Kidney (tissue), 14 donors: ENCODE measurements around the gene WNT5A. TPM values are rescaled to one million over a fixed set of nuclear protein-coding genes. Genes with fewer than 3 reads are reported as not detected.
A peak's percentile ranks its signal among the peaks of the same experiment; 100 is the strongest.

Experiments
- DNase-seq, 5 donors: peaks; one replicate each; pipeline ENCODE4 v3.0.0-alpha.2; 2013 to 2020
- FAIRE-seq: peaks from 2 replicates; lab custom pipeline; 2012; peaks lifted over from hg19 to GRCh38; lab: Jason Lieb, UNC
- H3K27ac ChIP-seq, 2 donors: one replicate each; pipeline ENCODE4 v1.7.0; 2013; ENCODE audit warnings: low read depth in 2 of 2, low read length in 2 of 2, inconsistent platforms in 1 of 2
- H3K27me3 ChIP-seq: one replicate; pipeline ENCODE4 v1.7.1; 2013; ENCODE audit warnings: low read length, inconsistent platforms; ENCODE audit not compliant: control insufficient read depth, insufficient read depth
- H3K36me3 ChIP-seq, 3 donors: one replicate each; pipeline versions ENCODE4 v1.7.0 to v1.7.1; 2013; ENCODE audit warnings: low read length in 3 of 3, control low read depth in 1 of 3, inconsistent platforms in 1 of 3; ENCODE audit not compliant: insufficient read depth in 3 of 3, control insufficient read depth in 2 of 3
- H3K4me1 ChIP-seq, 3 donors: one replicate each; pipeline versions ENCODE4 v1.7.0 to v1.7.1; 2013; ENCODE audit warnings: low read length in 3 of 3, inconsistent platforms in 1 of 3, low read depth in 1 of 3; ENCODE audit not compliant: control insufficient read depth in 2 of 3, insufficient read depth in 2 of 3
- H3K4me3 ChIP-seq, 3 donors: one replicate each; pipeline versions ENCODE4 v1.7.0 to v1.8.1; 2013; ENCODE audit warnings: low read length in 3 of 3, control low read depth in 1 of 3, inconsistent platforms in 1 of 3
- H3K9ac ChIP-seq, 3 donors: one replicate each; pipeline versions ENCODE4 v1.7.0 to v1.7.1; 2013; ENCODE audit warnings: low read length in 3 of 3, control low read depth in 1 of 3, inconsistent platforms in 1 of 3
- H3K9me3 ChIP-seq, 3 donors: one replicate each; pipeline versions ENCODE4 v1.7.0 to v1.7.1; 2013; ENCODE audit warnings: low read length in 3 of 3, control low read depth in 1 of 3, inconsistent platforms in 1 of 3; ENCODE audit not compliant: control insufficient read depth in 2 of 3, insufficient read depth in 1 of 3
- intact Hi-C: fragments of 100-400 bp; cut with DNase I; formaldehyde crosslinking; loops from one replicate; pipeline ENCODE4 v1.11.1; 2022
- polyA plus RNA-seq: library from polyadenylated mRNA; stranded (reverse); fragments of 350-450 nt; fragmentation: Illumina TruSeq; extraction: RNeasy Lipid Tissue Mini Kit (QIAGEN cat#74804); gene quantifications from one replicate; pipeline ENCODE4 v1.2.3, GENCODE V29; 2014; ENCODE audit warnings: low read depth, low replicate concordance; ENCODE audit not compliant: insufficient read depth
- total RNA-seq: library from RNA; stranded (reverse); fragmentation: NEBNext Ultra II Directional; extraction: Animal tissue kit (Norgen Biotek cat#: 25700); gene quantifications from one replicate; pipeline ENCODE4 v1.2.1, GENCODE V29; 2021
- TF ChIP-seq, protein P1 (sequence below): IDR thresholded peaks from 3 replicates; pipeline ENCODE4 v1.5.1; 2012; ENCODE audit warnings: mild to moderate bottlenecking, moderate library complexity, borderline replicate concordance; ENCODE audit not compliant: insufficient read depth; ENCODE audit errors: extremely low read depth
- donor health status: control.
- donor health status: control.
- donor health status: control.
- donor health status: control.
- donor health status: control.
- donor health status: DM: yes; HTN: yes; CAD: no.
- donor health status: Normal renal cell carcinoma (clear cell type).

WNT5A gene
- total and polyA plus RNA-seq, 2 donors from 2014 or later = 0.67 to 9.9 TPM

GRCh38 chr3:55521738-55522421 is 34.8 kb upstream of the WNT5A start:
- no peak overlapping the region for H3K27ac ChIP-seq
- intact Hi-C loops = no loop called here
- no peaks in the 10 kb centered on the region for H3K27me3 ChIP-seq
- FAIRE-seq (no peak), DNase-seq (peak in 1 of 5 donors; percentile 68)
- no peak overlapping the region for H3K4me3 ChIP-seq
- H3K9me3 ChIP-seq = no peaks in the 10 kb centered on the region
- H3K9ac ChIP-seq = no peak overlapping the region
- no peaks in the 10 kb centered on the region for H3K36me3 ChIP-seq
- peaks cover 0 to 9% (median 4%) of the 10 kb centered on the region in 3 donors for H3K4me1 ChIP-seq
- TF ChIP-seq, protein P1, sequence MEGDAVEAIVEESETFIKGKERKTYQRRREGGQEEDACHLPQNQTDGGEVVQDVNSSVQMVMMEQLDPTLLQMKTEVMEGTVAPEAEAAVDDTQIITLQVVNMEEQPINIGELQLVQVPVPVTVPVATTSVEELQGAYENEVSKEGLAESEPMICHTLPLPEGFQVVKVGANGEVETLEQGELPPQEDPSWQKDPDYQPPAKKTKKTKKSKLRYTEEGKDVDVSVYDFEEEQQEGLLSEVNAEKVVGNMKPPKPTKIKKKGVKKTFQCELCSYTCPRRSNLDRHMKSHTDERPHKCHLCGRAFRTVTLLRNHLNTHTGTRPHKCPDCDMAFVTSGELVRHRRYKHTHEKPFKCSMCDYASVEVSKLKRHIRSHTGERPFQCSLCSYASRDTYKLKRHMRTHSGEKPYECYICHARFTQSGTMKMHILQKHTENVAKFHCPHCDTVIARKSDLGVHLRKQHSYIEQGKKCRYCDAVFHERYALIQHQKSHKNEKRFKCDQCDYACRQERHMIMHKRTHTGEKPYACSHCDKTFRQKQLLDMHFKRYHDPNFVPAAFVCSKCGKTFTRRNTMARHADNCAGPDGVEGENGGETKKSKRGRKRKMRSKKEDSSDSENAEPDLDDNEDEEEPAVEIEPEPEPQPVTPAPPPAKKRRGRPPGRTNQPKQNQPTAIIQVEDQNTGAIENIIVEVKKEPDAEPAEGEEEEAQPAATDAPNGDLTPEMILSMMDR = no peak

GRCh38 chr3:55521064-55521737 is 34.1 kb upstream of the WNT5A start:
- DNase-seq (no peak), FAIRE-seq (no peak)
- H3K9ac ChIP-seq = no peak overlapping the region
- H3K36me3 ChIP-seq = no peaks in the 10 kb centered on the region
- TF ChIP-seq, protein P1 = no peak
- H3K4me3 ChIP-seq = no peak overlapping the region
- intact Hi-C loops = no loop called here
- H3K4me1 ChIP-seq = peaks cover 0 to 9% (median 4%) of the 10 kb centered on the region in 3 donors
- no peak overlapping the region for H3K27ac ChIP-seq
- no peaks in the 10 kb centered on the region for H3K9me3 ChIP-seq
- H3K27me3 ChIP-seq = no peaks in the 10 kb centered on the region

DNA sequence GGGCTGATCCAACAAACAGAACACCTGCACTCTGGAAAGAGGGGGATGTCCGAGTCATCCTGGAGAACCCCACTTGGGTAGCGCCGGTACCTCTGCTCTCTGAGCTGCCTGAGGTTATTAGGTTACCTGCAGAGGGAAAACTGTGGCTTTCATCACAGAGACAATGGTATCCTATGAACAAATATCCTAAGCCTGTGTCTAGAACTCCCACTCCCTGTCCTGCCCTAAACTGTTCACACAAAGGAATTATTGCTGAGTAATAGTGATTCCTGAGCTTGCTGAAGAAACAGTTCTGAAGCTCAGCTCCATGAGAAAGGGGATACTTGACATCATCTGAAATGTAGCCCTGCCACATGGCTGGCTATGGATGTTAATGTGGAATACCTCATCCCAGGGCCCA is 31.9 kb upstream of the WNT5A start:
- DNase-seq = peak in 2 of 5 donors; percentile 54 to 60
- H3K4me1 ChIP-seq = peaks cover 0 to 9% (median 4%) of the 10 kb centered on the region in 3 donors
- intact Hi-C loops = no loop called here
- no peaks in the 10 kb centered on the region for H3K9me3 ChIP-seq
- FAIRE-seq = no peak
- H3K27ac ChIP-seq = no peak overlapping the region
- H3K9ac ChIP-seq = no peak overlapping the region
- H3K27me3 ChIP-seq = no peaks in the 10 kb centered on the region
- TF ChIP-seq, protein P1 = no peak
- no peak overlapping the region for H3K4me3 ChIP-seq
- no peaks in the 10 kb centered on the region for H3K36me3 ChIP-seq
